Fibroblast of lung (primary cell): ENCODE measurements around the gene CDIPT. TPM values are rescaled to one million over a fixed set of nuclear protein-coding genes. Genes with fewer than 3 reads are reported as not detected.

Experiments
- DNase-seq, 2 donors: peaks; one replicate each; pipeline versions ENCODE4 v3.0.0 to v3.0.0-alpha.2; 2010; ENCODE audit warnings: low read depth in 2 of 2
- H2AFZ ChIP-seq: 2 replicates; pipeline ENCODE4 v1.5.1; 2012; ENCODE audit warnings: low read length, control low read depth, inconsistent platforms
- H3K27ac ChIP-seq: 2 replicates; pipeline ENCODE4 v1.5.1; 2011; ENCODE audit warnings: low read length, control low read depth; ENCODE audit not compliant: insufficient read depth
- H3K27me3 ChIP-seq: 2 replicates; pipeline ENCODE4 v1.5.1; 2011; ENCODE audit warnings: mild to moderate bottlenecking, low read length; ENCODE audit not compliant: control insufficient read depth, insufficient read depth
- H3K36me3 ChIP-seq: 2 replicates; pipeline ENCODE4 v1.5.1; 2011; ENCODE audit warnings: low read length; ENCODE audit not compliant: control insufficient read depth, insufficient read depth
- H3K4me1 ChIP-seq: 2 replicates; pipeline ENCODE4 v1.5.1; 2011; ENCODE audit warnings: low read length; ENCODE audit not compliant: control insufficient read depth, insufficient read depth; ENCODE audit errors: extremely low read depth
- H3K4me2 ChIP-seq: 2 replicates; pipeline ENCODE4 v1.5.1; 2011; ENCODE audit warnings: low read length, control low read depth; ENCODE audit not compliant: insufficient read depth; ENCODE audit errors: extremely low read depth
- H3K4me3 ChIP-seq, 4 experiments: fragments of 200-600 bp in 1 of 4; sonication (generic) in 1 of 4; replicated peaks in 1 of 4; 2 replicates each; pipeline ENCODE4 v1.5.1; 2011 to 2016; ENCODE audit warnings: low read length in 4 of 4, low read depth in 3 of 4, mild to moderate bottlenecking in 3 of 4, control low read depth in 2 of 4, inconsistent platforms in 1 of 4, mixed read lengths in 1 of 4; ENCODE audit not compliant: insufficient read depth in 1 of 4; ENCODE audit errors: control extremely low read depth in 1 of 4
- H3K79me2 ChIP-seq: 2 replicates; pipeline ENCODE4 v1.5.1; 2012; ENCODE audit warnings: mild to moderate bottlenecking, low read length, inconsistent platforms; ENCODE audit not compliant: control insufficient read depth, insufficient read depth
- H3K9ac ChIP-seq: 2 replicates; pipeline ENCODE4 v1.5.1; 2011; ENCODE audit warnings: mild to moderate bottlenecking, low read length, control low read depth; ENCODE audit not compliant: insufficient read depth
- H3K9me3 ChIP-seq: 2 replicates; pipeline ENCODE4 v1.5.1; 2012; ENCODE audit warnings: low read depth, low read length; ENCODE audit not compliant: control insufficient read depth, insufficient read depth
- H4K20me1 ChIP-seq: 2 replicates; pipeline ENCODE4 v1.5.1; 2011; ENCODE audit warnings: low read length; ENCODE audit not compliant: control insufficient read depth, insufficient read depth; ENCODE audit errors: extremely low read depth
- EZH2 ChIP-seq: IDR thresholded peaks from 2 replicates; pipeline ENCODE4 v1.5.1; 2012; ENCODE audit warnings: low read length, control low read depth, mild to moderate bottlenecking; ENCODE audit errors: missing control alignments
- polyA plus RNA-seq, 2 donors: library from polyadenylated mRNA; depleted of rRNA in 1 of 2; stranded (reverse) in 1 of 2; unstranded in 1 of 2; fragments of >200 nt; gene quantifications; 2 replicates each; pipeline ENCODE4 v1.2.1, GENCODE V29; 2011 to 2012; ENCODE audit warnings: missing spikeins in 1 of 2
- total RNA-seq: library from RNA; depleted of rRNA; stranded (reverse); fragments of >200 nt; gene quantifications from 2 replicates; pipeline ENCODE4 v1.2.1, GENCODE V29; 2014
- TF ChIP-seq, protein P1 (sequence below), 2 donors: IDR thresholded peaks in 1 of 2; conservative IDR thresholded peaks in 1 of 2; 1 replicate in 1 of 2; 2 replicates in 1 of 2; pipeline ENCODE4 v1.5.1; 2011 to 2012; ENCODE audit warnings: low read length in 2 of 2, control low read depth in 1 of 2, inconsistent platforms in 1 of 2, low read depth in 1 of 2, mild to moderate bottlenecking in 1 of 2

The CDIPT gene
- total and polyA plus RNA-seq, 2 donors (not counting 1 experiment from before 2014, with no cell fraction given): 84.9 to 99.6 TPM

DNA sequence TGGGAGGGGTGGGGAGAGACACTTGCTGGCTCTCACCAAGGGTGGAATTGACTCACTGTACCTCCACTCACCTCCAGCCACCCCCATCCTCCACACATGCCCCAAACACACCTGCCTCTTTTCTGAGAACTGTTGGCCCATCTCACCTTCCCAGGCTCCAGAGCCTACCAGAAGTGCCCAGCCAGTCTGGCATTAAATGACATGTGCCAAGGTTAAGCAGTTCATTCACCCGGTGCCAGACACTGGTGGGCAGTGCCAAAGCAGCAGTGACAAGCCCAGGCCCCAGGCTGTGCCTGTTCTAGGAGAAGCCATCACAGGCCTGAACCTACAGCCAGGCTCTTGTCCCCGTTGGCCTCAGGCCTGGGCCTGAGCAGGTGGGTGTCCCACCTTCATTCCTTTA is 31.5 kb downstream of the CDIPT start:
- Histone ChIP-seq H3K4me2 (no peak overlapping the region), H2AFZ (no peak overlapping the region), H3K36me3 (peaks cover 31% of the 10 kb centered on the region), H3K27ac (no peak overlapping the region), H3K9ac (no peak overlapping the region), H3K4me1 (peaks cover 4% of the 10 kb centered on the region), H3K9me3 (no peaks in the 10 kb centered on the region), H3K27me3 (no peaks in the 10 kb centered on the region), H4K20me1 (no peaks in the 10 kb centered on the region), H3K79me2 (peaks cover 51% of the 10 kb centered on the region), H3K4me3 (no peak overlapping the region)
- no peak for DNase-seq
- no peak for TF ChIP-seq EZH2
- TF ChIP-seq, protein P1, sequence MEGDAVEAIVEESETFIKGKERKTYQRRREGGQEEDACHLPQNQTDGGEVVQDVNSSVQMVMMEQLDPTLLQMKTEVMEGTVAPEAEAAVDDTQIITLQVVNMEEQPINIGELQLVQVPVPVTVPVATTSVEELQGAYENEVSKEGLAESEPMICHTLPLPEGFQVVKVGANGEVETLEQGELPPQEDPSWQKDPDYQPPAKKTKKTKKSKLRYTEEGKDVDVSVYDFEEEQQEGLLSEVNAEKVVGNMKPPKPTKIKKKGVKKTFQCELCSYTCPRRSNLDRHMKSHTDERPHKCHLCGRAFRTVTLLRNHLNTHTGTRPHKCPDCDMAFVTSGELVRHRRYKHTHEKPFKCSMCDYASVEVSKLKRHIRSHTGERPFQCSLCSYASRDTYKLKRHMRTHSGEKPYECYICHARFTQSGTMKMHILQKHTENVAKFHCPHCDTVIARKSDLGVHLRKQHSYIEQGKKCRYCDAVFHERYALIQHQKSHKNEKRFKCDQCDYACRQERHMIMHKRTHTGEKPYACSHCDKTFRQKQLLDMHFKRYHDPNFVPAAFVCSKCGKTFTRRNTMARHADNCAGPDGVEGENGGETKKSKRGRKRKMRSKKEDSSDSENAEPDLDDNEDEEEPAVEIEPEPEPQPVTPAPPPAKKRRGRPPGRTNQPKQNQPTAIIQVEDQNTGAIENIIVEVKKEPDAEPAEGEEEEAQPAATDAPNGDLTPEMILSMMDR (conservative IDR thresholded peaks at IDR 0.05 in 1 of 2, IDR thresholded peaks at IDR 0.05 in 1 of 2; ENCODE audit: low read depth in 1 of 2, low read length in 2 of 2): no peak

- H3K9me3 ChIP-seq: no peaks in the 10 kb centered on the region
- no peak overlapping the region for H3K9ac ChIP-seq
- no peaks in the 10 kb centered on the region for H3K27me3 ChIP-seq
- DNase-seq: no peak
- H3K79me2 ChIP-seq: peaks cover 58% of the 10 kb centered on the region
- H3K4me2 ChIP-seq: no peak overlapping the region
- H3K27ac ChIP-seq: no peak overlapping the region
- H3K36me3 ChIP-seq: peaks cover 32% of the 10 kb centered on the region
- TF ChIP-seq EZH2: no peak
- TF ChIP-seq, protein P1 (conservative IDR thresholded peaks at IDR 0.05 in 1 of 2, IDR thresholded peaks at IDR 0.05 in 1 of 2; ENCODE audit: low read depth in 1 of 2, low read length in 2 of 2): no peak
- H2AFZ ChIP-seq: no peak overlapping the region
- H3K4me1 ChIP-seq: peaks cover 9% of the 10 kb centered on the region
- H3K4me3 ChIP-seq: no peak overlapping the region
- no peaks in the 10 kb centered on the region for H4K20me1 ChIP-seq
Observed at GRCh38 chr16:29830774-29831173, 32.3 kb downstream of the CDIPT start.

- H3K4me2 ChIP-seq: peak overlapping the region; percentile 98
- DNase-seq: no peak
- H3K27me3 ChIP-seq: no peaks in the 10 kb centered on the region
- H2AFZ ChIP-seq: no peak overlapping the region
- no peaks in the 10 kb centered on the region for H4K20me1 ChIP-seq
- no peak overlapping the region for H3K4me3 ChIP-seq
- no peak overlapping the region for H3K9ac ChIP-seq
- TF ChIP-seq, protein P1 (conservative IDR thresholded peaks at IDR 0.05 in 1 of 2, IDR thresholded peaks at IDR 0.05 in 1 of 2; ENCODE audit: low read depth in 1 of 2, low read length in 2 of 2): no peak
- no peak for TF ChIP-seq EZH2
- H3K9me3 ChIP-seq: no peaks in the 10 kb centered on the region
- H3K27ac ChIP-seq: peak overlapping the region; percentile 93
- peaks cover 82% of the 10 kb centered on the region for H3K79me2 ChIP-seq
- H3K36me3 ChIP-seq: peaks cover 17% of the 10 kb centered on the region
- peaks cover 31% of the 10 kb centered on the region for H3K4me1 ChIP-seq
Observed at GRCh38 chr16:29826342-29826695, 36.7 kb downstream of the CDIPT start.
